Dendritic cell treated with granulocyte-macrophage colony-stimulating factor and Interleukin-4, amounts not matched to agents 40 ng/mL and 50 ng/mL, for 4 days (primary cell): ENCODE data around the gene IL23R.

ENCODE experiments used
- H3K27ac Mint-ChIP-seq: one replicate; pipeline ENCODE4 v1.8.0; 2022; ENCODE audit warnings: mild to moderate bottlenecking, mixed read lengths
- H3K27me3 Mint-ChIP-seq: one replicate; pipeline ENCODE4 v1.8.0; 2022; ENCODE audit warnings: mild to moderate bottlenecking, mixed read lengths
- H3K36me3 Mint-ChIP-seq: one replicate; pipeline ENCODE4 v1.8.0; 2022; ENCODE audit warnings: low read depth, mixed read lengths
- H3K4me1 Mint-ChIP-seq: one replicate; pipeline ENCODE4 v1.8.0; 2022; ENCODE audit warnings: low read depth, mixed read lengths
- H3K4me3 Mint-ChIP-seq: one replicate; pipeline ENCODE4 v1.8.0; 2022; ENCODE audit warnings: mild to moderate bottlenecking, moderate library complexity, mixed read lengths
- H3K9me3 Mint-ChIP-seq: one replicate; pipeline ENCODE4 v1.8.0; 2022; ENCODE audit warnings: mixed read lengths
- intact Hi-C: fragments of 100-400 bp; cut with micrococcal nuclease; formaldehyde crosslinking; loops from one replicate; pipeline ENCODE4 v1.15.0; 2022

The IL23R gene

GRCh38 chr1:67257173-67257535 lies 90.9 kb downstream of the IL23R start:
- no peaks in the 10 kb centered on the region for H3K27me3 Mint-ChIP-seq
- H3K36me3 Mint-ChIP-seq, result no peaks in the 10 kb centered on the region
- no peak overlapping the region for H3K4me3 Mint-ChIP-seq
- no peaks in the 10 kb centered on the region for H3K4me1 Mint-ChIP-seq
- no peak overlapping the region for H3K27ac Mint-ChIP-seq
- no peaks in the 10 kb centered on the region for H3K9me3 Mint-ChIP-seq
- intact Hi-C loops, result no loop called here

GRCh38 chr1:67261680-67262079 lies 95.4 kb downstream of the IL23R start:
- Mint-ChIP-seq H3K36me3 (no peaks in the 10 kb centered on the region), H3K9me3 (no peaks in the 10 kb centered on the region), H3K4me1 (no peaks in the 10 kb centered on the region), H3K27me3 (no peaks in the 10 kb centered on the region), H3K27ac (no peak overlapping the region), H3K4me3 (no peak overlapping the region)
- intact Hi-C loops, result no loop called here

- H3K4me1 Mint-ChIP-seq, result no peaks in the 10 kb centered on the region
- no peak overlapping the region for H3K4me3 Mint-ChIP-seq
- H3K36me3 Mint-ChIP-seq, result no peaks in the 10 kb centered on the region
- intact Hi-C loops, result no loop called here
- no peak overlapping the region for H3K27ac Mint-ChIP-seq
- H3K9me3 Mint-ChIP-seq, result no peaks in the 10 kb centered on the region
- H3K27me3 Mint-ChIP-seq, result no peaks in the 10 kb centered on the region
These were observed 96.5 kb downstream of the IL23R start for GRCh38 chr1:67262735-67263134.

GRCh38 chr1:67264152-67264551 lies 97.9 kb downstream of the IL23R start:
- intact Hi-C loops, result no loop called here
- H3K4me3 Mint-ChIP-seq, result no peak overlapping the region
- no peaks in the 10 kb centered on the region for H3K36me3 Mint-ChIP-seq
- no peaks in the 10 kb centered on the region for H3K4me1 Mint-ChIP-seq
- no peaks in the 10 kb centered on the region for H3K9me3 Mint-ChIP-seq
- H3K27ac Mint-ChIP-seq, result no peak overlapping the region
- H3K27me3 Mint-ChIP-seq, result no peaks in the 10 kb centered on the region

GRCh38 chr1:67264899-67265298 lies 98.6 kb downstream of the IL23R start:
- Mint-ChIP-seq H3K36me3 (no peaks in the 10 kb centered on the region), H3K27me3 (no peaks in the 10 kb centered on the region), H3K4me1 (no peaks in the 10 kb centered on the region), H3K4me3 (no peak overlapping the region), H3K27ac (no peak overlapping the region), H3K9me3 (no peaks in the 10 kb centered on the region)
- intact Hi-C loops, result no loop called here

- intact Hi-C loops, result no loop called here
- peaks cover 9% of the 10 kb centered on the region for H3K9me3 Mint-ChIP-seq
- no peak overlapping the region for H3K4me3 Mint-ChIP-seq
- no peaks in the 10 kb centered on the region for H3K4me1 Mint-ChIP-seq
- no peak overlapping the region for H3K27ac Mint-ChIP-seq
- no peaks in the 10 kb centered on the region for H3K36me3 Mint-ChIP-seq
- H3K27me3 Mint-ChIP-seq, result no peaks in the 10 kb centered on the region
These were observed 102.8 kb downstream of the IL23R start for GRCh38 chr1:67269061-67269460.

- intact Hi-C loops, result no loop called here
- peaks cover 9% of the 10 kb centered on the region for H3K9me3 Mint-ChIP-seq
- no peak overlapping the region for H3K4me3 Mint-ChIP-seq
- H3K4me1 Mint-ChIP-seq, result no peaks in the 10 kb centered on the region
- H3K27ac Mint-ChIP-seq, result no peak overlapping the region
- no peaks in the 10 kb centered on the region for H3K36me3 Mint-ChIP-seq
- H3K27me3 Mint-ChIP-seq, result no peaks in the 10 kb centered on the region
These were observed 104.3 kb downstream of the IL23R start for GRCh38 chr1:67270541-67270940.

GRCh38 chr1:67273591-67273990 lies 107.3 kb downstream of the IL23R start:
- H3K27me3 Mint-ChIP-seq, result no peaks in the 10 kb centered on the region
- no peak overlapping the region for H3K4me3 Mint-ChIP-seq
- no peaks in the 10 kb centered on the region for H3K36me3 Mint-ChIP-seq
- intact Hi-C loops, result no loop called here
- no peak overlapping the region for H3K27ac Mint-ChIP-seq
- H3K9me3 Mint-ChIP-seq, result peaks cover 9% of the 10 kb centered on the region
- H3K4me1 Mint-ChIP-seq, result no peaks in the 10 kb centered on the region

- Mint-ChIP-seq H3K4me3 (no peak overlapping the region), H3K36me3 (no peaks in the 10 kb centered on the region), H3K27me3 (no peaks in the 10 kb centered on the region), H3K27ac (no peak overlapping the region), H3K4me1 (no peaks in the 10 kb centered on the region), H3K9me3 (peaks cover 9% of the 10 kb centered on the region)
- intact Hi-C loops, result no loop called here
These were observed 108.5 kb downstream of the IL23R start for GRCh38 chr1:67274623-67275325.

GRCh38 chr1:67280696-67281095 lies 114.4 kb downstream of the IL23R start:
- H3K36me3 Mint-ChIP-seq, result no peaks in the 10 kb centered on the region
- no peaks in the 10 kb centered on the region for H3K4me1 Mint-ChIP-seq
- H3K27ac Mint-ChIP-seq, result no peak overlapping the region
- no peaks in the 10 kb centered on the region for H3K9me3 Mint-ChIP-seq
- intact Hi-C loops, result no loop called here
- no peaks in the 10 kb centered on the region for H3K27me3 Mint-ChIP-seq
- H3K4me3 Mint-ChIP-seq, result no peak overlapping the region

- Mint-ChIP-seq H3K27me3 (no peaks in the 10 kb centered on the region), H3K36me3 (no peaks in the 10 kb centered on the region), H3K27ac (no peak overlapping the region), H3K4me3 (no peak overlapping the region), H3K4me1 (no peaks in the 10 kb centered on the region), H3K9me3 (no peaks in the 10 kb centered on the region)
- intact Hi-C loops, result no loop called here
These were observed 115.0 kb downstream of the IL23R start for GRCh38 chr1:67281244-67281643.

GRCh38 chr1:67285780-67286488 lies 119.7 kb downstream of the IL23R start:
- Mint-ChIP-seq H3K27ac (no peak overlapping the region), H3K4me3 (no peak overlapping the region), H3K4me1 (no peaks in the 10 kb centered on the region), H3K36me3 (no peaks in the 10 kb centered on the region), H3K9me3 (peaks cover 2% of the 10 kb centered on the region), H3K27me3 (no peaks in the 10 kb centered on the region)
- intact Hi-C loops, result no loop called here

GRCh38 chr1:67290236-67290635 lies 124.0 kb downstream of the IL23R start:
- no peaks in the 10 kb centered on the region for H3K36me3 Mint-ChIP-seq
- no peaks in the 10 kb centered on the region for H3K4me1 Mint-ChIP-seq
- H3K27ac Mint-ChIP-seq, result no peak overlapping the region
- H3K9me3 Mint-ChIP-seq, result peaks cover 15% of the 10 kb centered on the region
- intact Hi-C loops, result no loop called here
- H3K4me3 Mint-ChIP-seq, result no peak overlapping the region
- no peaks in the 10 kb centered on the region for H3K27me3 Mint-ChIP-seq

GRCh38 chr1:67294836-67295617 lies 128.8 kb downstream of the IL23R start:
- no peak overlapping the region for H3K4me3 Mint-ChIP-seq

More at GRCh38 chr1:67294836-67295617, 128.8 kb downstream of the IL23R start:
- Mint-ChIP-seq H3K27ac (no peak overlapping the region), H3K9me3 (peaks cover 15% of the 10 kb centered on the region), H3K4me1 (no peaks in the 10 kb centered on the region), H3K27me3 (no peaks in the 10 kb centered on the region), H3K36me3 (no peaks in the 10 kb centered on the region)
- intact Hi-C loops, result no loop called here
